H9 (cell line): ENCODE data around the gene GALNT16. TPM values are rescaled to one million over a fixed set of nuclear protein-coding genes. Genes with fewer than 3 reads are reported as not detected.

Experiments used
- DNase-seq: peaks from one replicate; pipeline ENCODE4 v3.0.0-alpha.2; 2017
- H2AFZ ChIP-seq: one replicate; pipeline ENCODE4 v1.6.1; 2013; ENCODE audit warnings: mild to moderate bottlenecking, low read length, control low read depth, moderate library complexity
- H2AK5ac ChIP-seq: 2 replicates; pipeline ENCODE4 v1.6.1; 2013; ENCODE audit warnings: low read length, control low read depth, mixed read lengths; ENCODE audit not compliant: insufficient read length
- H2BK120ac ChIP-seq: one replicate; pipeline ENCODE4 v1.6.1; 2013; ENCODE audit warnings: low read depth, mild to moderate bottlenecking, low read length, control low read depth, inconsistent platforms; ENCODE audit not compliant: poor library complexity, severe bottlenecking
- H2BK12ac ChIP-seq: 2 replicates; pipeline ENCODE4 v1.6.1; 2013; ENCODE audit warnings: low read length, control low read depth, mixed read lengths, low read depth; ENCODE audit not compliant: insufficient read length
- H2BK15ac ChIP-seq: 2 replicates; pipeline ENCODE4 v1.6.1; 2013; ENCODE audit warnings: low read depth, low read length, control low read depth
- H2BK20ac ChIP-seq: one replicate; pipeline ENCODE4 v1.6.1; 2013; ENCODE audit warnings: low read depth, mild to moderate bottlenecking, low read length, control low read depth, inconsistent platforms; ENCODE audit not compliant: poor library complexity, severe bottlenecking
- H2BK5ac ChIP-seq: 2 replicates; pipeline ENCODE4 v1.6.1; 2013; ENCODE audit warnings: low read length, control low read depth, mixed read lengths; ENCODE audit not compliant: insufficient read length
- H3K14ac ChIP-seq: 2 replicates; pipeline ENCODE4 v1.6.1; 2013; ENCODE audit warnings: low read length, control low read depth; ENCODE audit not compliant: insufficient read depth
- H3K18ac ChIP-seq: 2 replicates; pipeline ENCODE4 v1.6.1; 2013; ENCODE audit warnings: low read depth, mild to moderate bottlenecking, mixed read lengths, low read length, control low read depth; ENCODE audit not compliant: insufficient read length
- H3K23ac ChIP-seq: 2 replicates; pipeline ENCODE4 v1.6.1; 2013; ENCODE audit warnings: low read length, control low read depth, mixed read lengths, low read depth; ENCODE audit not compliant: insufficient read length
- H3K23me2 ChIP-seq: 2 replicates; pipeline ENCODE4 v1.6.1; 2013; ENCODE audit warnings: low read depth, mild to moderate bottlenecking, mixed read lengths, low read length, control low read depth; ENCODE audit not compliant: insufficient read length, poor library complexity, severe bottlenecking
- H3K27ac ChIP-seq: 2 replicates; pipeline ENCODE4 v1.5.1; 2013; ENCODE audit warnings: low read length, control low read depth, mixed read lengths, low read depth; ENCODE audit not compliant: insufficient read length
- H3K27me3 ChIP-seq: 2 replicates; pipeline ENCODE4 v1.6.1; 2013; ENCODE audit warnings: low read length, control low read depth, inconsistent platforms; ENCODE audit not compliant: insufficient read depth
- H3K4ac ChIP-seq: 2 replicates; pipeline ENCODE4 v1.6.1; 2013; ENCODE audit warnings: low read depth, mild to moderate bottlenecking, control low read depth, inconsistent platforms, low read length, moderate library complexity
- H3K4me1 ChIP-seq: 2 replicates; pipeline ENCODE4 v1.6.1; 2013; ENCODE audit warnings: low read length, control low read depth, inconsistent platforms; ENCODE audit not compliant: insufficient read depth
- H3K4me2 ChIP-seq: 2 replicates; pipeline ENCODE4 v1.6.1; 2013; ENCODE audit warnings: low read length, control low read depth, mixed read lengths; ENCODE audit not compliant: insufficient read length, insufficient read depth
- H3K56ac ChIP-seq: 2 replicates; pipeline ENCODE4 v1.6.1; 2013; ENCODE audit warnings: low read depth, mild to moderate bottlenecking, mixed read lengths, low read length, control low read depth; ENCODE audit not compliant: insufficient read length
- H3K79me1 ChIP-seq: 2 replicates; pipeline ENCODE4 v1.6.1; 2013; ENCODE audit warnings: low read depth, mild to moderate bottlenecking, moderate library complexity, low read length, control low read depth, inconsistent platforms; ENCODE audit not compliant: insufficient read depth, poor library complexity, severe bottlenecking
- H3K79me2 ChIP-seq: 2 replicates; pipeline ENCODE4 v1.6.1; 2013; ENCODE audit warnings: low read length, control low read depth, inconsistent platforms; ENCODE audit not compliant: insufficient read depth
- H3K9ac ChIP-seq: 2 replicates; pipeline ENCODE4 v1.6.1; 2013; ENCODE audit warnings: low read length, control low read depth, mixed read lengths; ENCODE audit not compliant: insufficient read length; ENCODE audit errors: extremely low read depth
- H3K9me3 ChIP-seq: one replicate; pipeline ENCODE4 v1.6.1; 2013; ENCODE audit warnings: low read depth, low read length, inconsistent platforms; ENCODE audit not compliant: control insufficient read depth
- H3T11ph ChIP-seq: one replicate; pipeline ENCODE4 v1.6.1; 2013; ENCODE audit warnings: mild to moderate bottlenecking, low read length, control low read depth, inconsistent platforms
- H4K20me1 ChIP-seq: one replicate; pipeline ENCODE4 v1.6.1; 2013; ENCODE audit not compliant: control insufficient read depth, insufficient read length, insufficient read depth
- H4K5ac ChIP-seq: 2 replicates; pipeline ENCODE4 v1.6.1; 2013; ENCODE audit warnings: low read depth, mild to moderate bottlenecking, mixed read lengths, low read length, control low read depth; ENCODE audit not compliant: insufficient read length
- H4K8ac ChIP-seq: replicated peaks from 2 replicates; pipeline ENCODE4 v1.6.1; 2013; ENCODE audit warnings: low read length, control low read depth, mixed read lengths, low read depth; ENCODE audit not compliant: insufficient read length
- H4K91ac ChIP-seq: 2 replicates; pipeline ENCODE4 v1.6.1; 2013; ENCODE audit warnings: low read depth, mild to moderate bottlenecking, moderate library complexity, mixed read lengths, low read length, control low read depth; ENCODE audit not compliant: insufficient read length
- H3K27ac Mint-ChIP-seq, 3 experiments: 2 replicates in 2 of 3; 3 replicates in 1 of 3; pipeline ENCODE4 v1.8.0; 2020 to 2021; ENCODE audit warnings: mixed read lengths in 3 of 3, mild to moderate bottlenecking in 1 of 3, moderate library complexity in 1 of 3
- H3K27me3 Mint-ChIP-seq: 2 replicates; pipeline ENCODE4 v1.8.0; 2021; ENCODE audit warnings: low read depth, mild to moderate bottlenecking, moderate library complexity, mixed read lengths
- H3K36me3 Mint-ChIP-seq, 3 experiments: 2 replicates in 2 of 3; 3 replicates in 1 of 3; pipeline ENCODE4 v1.8.0; 2020 to 2021; ENCODE audit warnings: low read depth in 3 of 3, mixed read lengths in 3 of 3; ENCODE audit not compliant: insufficient read depth in 1 of 3
- H3K4me1 Mint-ChIP-seq, 2 experiments: 2 replicates each; pipeline ENCODE4 v1.8.0; 2020; ENCODE audit warnings: mixed read lengths in 2 of 2
- H3K4me3 Mint-ChIP-seq, 2 experiments: 2 replicates in 1 of 2; 3 replicates in 1 of 2; pipeline ENCODE4 v1.8.0; 2020 to 2021; ENCODE audit warnings: mild to moderate bottlenecking in 2 of 2, mixed read lengths in 2 of 2, moderate library complexity in 1 of 2
- H3K9me3 Mint-ChIP-seq, 2 experiments: 2 replicates in 1 of 2; 3 replicates in 1 of 2; pipeline ENCODE4 v1.8.0; 2020; ENCODE audit warnings: mild to moderate bottlenecking in 2 of 2, mixed read lengths in 2 of 2, moderate library complexity in 1 of 2
- WGBS: extraction: QIAGEN DNeasy Blood & Tissue Kit; methylation state at CpG from one replicate; pipeline ENCODE4 v1.1.7; 2013; ENCODE audit warnings: missing lambda C conversion rate, low lambda C conversion rate, mixed read lengths; ENCODE audit not compliant: insufficient read length; ENCODE audit errors: extremely low coverage; 5-methylcytosine and 5-hydroxymethylcytosine counted together
- total RNA-seq: library from RNA; stranded (reverse); gene quantifications from 2 replicates; pipeline ENCODE4 v1.2.1, GENCODE V29; 2021
- TF ChIP-seq, protein P1 (sequence below): fragments of 200-600 bp; sonication (generic); conservative IDR thresholded peaks from 3 replicates; pipeline ENCODE4 v1.8.0; 2021; ENCODE audit warnings: antibody characterized with exemption, mild to moderate bottlenecking

GALNT16 gene
- total RNA-seq, 1 experiment from 2014 or later = 2.3 TPM

DNA sequence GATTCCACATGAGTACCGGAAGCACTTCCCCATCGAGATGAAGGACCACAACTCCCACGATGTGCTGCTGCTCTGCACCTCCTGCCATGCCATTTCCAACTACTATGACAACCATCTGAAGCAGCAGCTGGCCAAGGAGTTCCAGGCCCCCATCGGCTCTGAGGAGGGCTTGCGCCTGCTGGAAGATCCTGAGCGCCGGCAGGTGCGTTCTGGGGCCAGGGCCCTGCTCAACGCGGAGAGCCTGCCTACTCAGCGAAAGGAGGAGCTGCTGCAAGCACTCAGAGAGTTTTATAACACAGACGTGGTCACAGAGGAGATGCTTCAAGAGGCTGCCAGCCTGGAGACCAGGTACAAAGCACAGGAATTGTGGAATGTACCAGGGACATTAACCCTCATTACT is 22.4 kb upstream of the GALNT16 start:
- H2BK5ac ChIP-seq = no peak overlapping the region
- no peaks in the 10 kb centered on the region for H3K9me3 ChIP-seq
- no peaks in the 10 kb centered on the region for H3K27me3 Mint-ChIP-seq
- no peak overlapping the region for H2BK15ac ChIP-seq
- no peak overlapping the region for H3K9ac ChIP-seq
- no peak overlapping the region for H3K56ac ChIP-seq
- H3T11ph ChIP-seq = no peak overlapping the region
- H3K9me3 Mint-ChIP-seq = no peaks in the 10 kb centered on the region
- H3K27ac ChIP-seq = no peak overlapping the region
- no peak for DNase-seq
- H4K91ac ChIP-seq = no peak overlapping the region
- no peak overlapping the region for H3K4ac ChIP-seq
- H2AFZ ChIP-seq = no peak overlapping the region
- H2BK12ac ChIP-seq = no peak overlapping the region
- peaks cover 11 to 62% (median 54%) of the 10 kb centered on the region in 3 experiments; a peak in 6 of 7 replicates for H3K36me3 Mint-ChIP-seq
- H4K5ac ChIP-seq = no peak overlapping the region
- H3K4me1 Mint-ChIP-seq = peaks cover 5 to 7% of the 10 kb centered on the region in 2 experiments; a peak in 3 of 4 replicates
- no CpG with 5 or more reads among the region's 12 CpGs for WGBS
- H3K14ac ChIP-seq = no peak overlapping the region
- no peak overlapping the region for H3K4me2 ChIP-seq
- H3K79me1 ChIP-seq = no peaks in the 10 kb centered on the region
- H3K4me1 ChIP-seq = no peaks in the 10 kb centered on the region
- TF ChIP-seq, protein P1, sequence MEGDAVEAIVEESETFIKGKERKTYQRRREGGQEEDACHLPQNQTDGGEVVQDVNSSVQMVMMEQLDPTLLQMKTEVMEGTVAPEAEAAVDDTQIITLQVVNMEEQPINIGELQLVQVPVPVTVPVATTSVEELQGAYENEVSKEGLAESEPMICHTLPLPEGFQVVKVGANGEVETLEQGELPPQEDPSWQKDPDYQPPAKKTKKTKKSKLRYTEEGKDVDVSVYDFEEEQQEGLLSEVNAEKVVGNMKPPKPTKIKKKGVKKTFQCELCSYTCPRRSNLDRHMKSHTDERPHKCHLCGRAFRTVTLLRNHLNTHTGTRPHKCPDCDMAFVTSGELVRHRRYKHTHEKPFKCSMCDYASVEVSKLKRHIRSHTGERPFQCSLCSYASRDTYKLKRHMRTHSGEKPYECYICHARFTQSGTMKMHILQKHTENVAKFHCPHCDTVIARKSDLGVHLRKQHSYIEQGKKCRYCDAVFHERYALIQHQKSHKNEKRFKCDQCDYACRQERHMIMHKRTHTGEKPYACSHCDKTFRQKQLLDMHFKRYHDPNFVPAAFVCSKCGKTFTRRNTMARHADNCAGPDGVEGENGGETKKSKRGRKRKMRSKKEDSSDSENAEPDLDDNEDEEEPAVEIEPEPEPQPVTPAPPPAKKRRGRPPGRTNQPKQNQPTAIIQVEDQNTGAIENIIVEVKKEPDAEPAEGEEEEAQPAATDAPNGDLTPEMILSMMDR = no peak
- no peak overlapping the region for H3K4me3 Mint-ChIP-seq
- no peak overlapping the region for H2BK120ac ChIP-seq
- H4K20me1 ChIP-seq = no peaks in the 10 kb centered on the region
- no peak overlapping the region for H3K23ac ChIP-seq
- no peak overlapping the region for H2BK20ac ChIP-seq
- no peaks in the 10 kb centered on the region for H3K23me2 ChIP-seq
- H4K8ac ChIP-seq = no peak overlapping the region
- H3K27ac Mint-ChIP-seq = peak overlapping the region in 1 of 3 experiments; percentile 34; a peak in 1 of 7 replicates
- H3K18ac ChIP-seq = no peak overlapping the region
- H3K27me3 ChIP-seq = no peaks in the 10 kb centered on the region
- 0 out of 2 replicates have a peak, but pooled peaks cover 2% of the 10 kb centered on the region for H3K79me2 ChIP-seq
- no peak overlapping the region for H2AK5ac ChIP-seq
